BLaER1 treated with 17β-estradiol and CSF1 and Interleukin-3, amounts not matched to agents 10 nM and 100 nM (cell line): ENCODE results near the gene CWC27.

Experiments
- H3K27ac ChIP-seq, 11 experiments: shearing (Covaris generic); formaldehyde crosslinking; 2 replicates each; pipeline ENCODE4 v1.8.1; 2022
- H3K27me3 ChIP-seq, 11 experiments: shearing (Covaris generic); formaldehyde crosslinking; 2 replicates each; pipeline ENCODE4 v1.8.1; 2022
- H3K36me3 ChIP-seq, 11 experiments: shearing (Covaris generic); formaldehyde crosslinking; 2 replicates each; pipeline ENCODE4 v1.8.1; 2022
- H3K4me1 ChIP-seq, 10 experiments: shearing (Covaris generic); formaldehyde crosslinking; 2 replicates each; pipeline ENCODE4 v1.8.1; 2022
- H3K4me2 ChIP-seq, 11 experiments: shearing (Covaris generic); formaldehyde crosslinking; 2 replicates each; pipeline ENCODE4 v1.8.1; 2022
- H3K4me3 ChIP-seq, 10 experiments: shearing (Covaris generic); formaldehyde crosslinking; 2 replicates each; pipeline ENCODE4 v1.8.1; 2022
- H3K9ac ChIP-seq, 11 experiments: shearing (Covaris generic); formaldehyde crosslinking; 2 replicates each; pipeline ENCODE4 v1.8.1; 2022
- H3K9me3 ChIP-seq, 11 experiments: shearing (Covaris generic); formaldehyde crosslinking; replicated peaks in 1 of 11; 2 replicates each; pipeline ENCODE4 v1.8.1; 2022
- H4K20me1 ChIP-seq, 11 experiments: shearing (Covaris generic); formaldehyde crosslinking; 2 replicates each; pipeline ENCODE4 v1.8.1; 2022
- Cebpa-rat ChIP-seq, 11 experiments: shearing (Covaris generic); IDR thresholded peaks; 2 replicates each; pipeline ENCODE4 v1.8.1; 2022

Gene CWC27

GRCh38 chr5:64973215-64973614 is 204.5 kb downstream of the CWC27 start:
- H3K4me3 ChIP-seq, result no peak overlapping the region
- H3K9me3 ChIP-seq, result peaks cover 0 to 11% (median 6%) of the 10 kb centered on the region in 11 experiments; a peak in 4 of 22 replicates
- peaks cover 0 to 11% (median 5%) of the 10 kb centered on the region in 10 experiments; a peak in 9 of 20 replicates for H3K4me1 ChIP-seq
- H3K27me3 ChIP-seq, result no peaks in the 10 kb centered on the region
- no peak overlapping the region for H3K9ac ChIP-seq
- H3K36me3 ChIP-seq, result peaks cover 18 to 64% (median 40%) of the 10 kb centered on the region in 11 experiments; a peak in 21 of 22 replicates
- no peaks in the 10 kb centered on the region for H4K20me1 ChIP-seq
- no peak overlapping the region for H3K27ac ChIP-seq
- TF ChIP-seq Cebpa-rat (IDR thresholded peaks at IDR 0.05), result no peak
- peak overlapping the region in 3 of 11 experiments; percentile 4 to 30 (median 28); a peak in 4 of 22 replicates for H3K4me2 ChIP-seq

GRCh38 chr5:64977779-64978178 is 209.0 kb downstream of the CWC27 start:
- peaks cover 16 to 65% (median 40%) of the 10 kb centered on the region in 11 experiments; a peak in 21 of 22 replicates for H3K36me3 ChIP-seq
- H3K27me3 ChIP-seq, result no peaks in the 10 kb centered on the region
- H3K4me1 ChIP-seq, result peaks cover 0 to 14% (median 5%) of the 10 kb centered on the region in 10 experiments; a peak in 10 of 20 replicates
- no peak overlapping the region for H3K27ac ChIP-seq
- no peaks in the 10 kb centered on the region for H4K20me1 ChIP-seq
- no peak for TF ChIP-seq Cebpa-rat (IDR thresholded peaks at IDR 0.05)
- H3K9me3 ChIP-seq, result peaks cover 0 to 11% (median 6%) of the 10 kb centered on the region in 11 experiments; a peak in 4 of 22 replicates
- no peak overlapping the region for H3K9ac ChIP-seq
- no peak overlapping the region for H3K4me3 ChIP-seq
- peak overlapping the region in 2 of 11 experiments; percentile 32 to 37; a peak in 3 of 22 replicates for H3K4me2 ChIP-seq

GRCh38 chr5:64978546-64978945 is 209.8 kb downstream of the CWC27 start:
- Histone ChIP-seq H3K4me1 (peaks cover 0 to 14% (median 1%) of the 10 kb centered on the region in 10 experiments; a peak in 9 of 20 replicates), H3K4me2 (no peak overlapping the region), H4K20me1 (no peaks in the 10 kb centered on the region), H3K9ac (no peak overlapping the region), H3K27ac (no peak overlapping the region), H3K9me3 (peaks cover 0 to 9% (median 6%) of the 10 kb centered on the region in 11 experiments; a peak in 4 of 22 replicates), H3K4me3 (no peak overlapping the region), H3K36me3 (peaks cover 8 to 60% (median 34%) of the 10 kb centered on the region in 11 experiments; a peak in 21 of 22 replicates), H3K27me3 (no peaks in the 10 kb centered on the region)
- no peak for TF ChIP-seq Cebpa-rat (IDR thresholded peaks at IDR 0.05)

GRCh38 chr5:64979531-64979930 is 210.8 kb downstream of the CWC27 start:
- no peak overlapping the region for H3K9ac ChIP-seq
- H3K4me3 ChIP-seq, result no peak overlapping the region
- no peaks in the 10 kb centered on the region for H3K27me3 ChIP-seq
- no peaks in the 10 kb centered on the region for H3K9me3 ChIP-seq
- no peaks in the 10 kb centered on the region for H4K20me1 ChIP-seq
- peaks cover 0 to 14% (median 0%) of the 10 kb centered on the region in 10 experiments; a peak in 3 of 20 replicates for H3K4me1 ChIP-seq
- H3K27ac ChIP-seq, result no peak overlapping the region
- TF ChIP-seq Cebpa-rat (IDR thresholded peaks at IDR 0.05), result no peak
- peaks cover 5 to 58% (median 33%) of the 10 kb centered on the region in 11 experiments; a peak in 21 of 22 replicates for H3K36me3 ChIP-seq
- no peak overlapping the region for H3K4me2 ChIP-seq

GRCh38 chr5:64980176-64980575 is 211.4 kb downstream of the CWC27 start:
- Histone ChIP-seq H4K20me1 (no peaks in the 10 kb centered on the region), H3K4me3 (no peak overlapping the region), H3K9ac (no peak overlapping the region), H3K4me2 (no peak overlapping the region), H3K27ac (no peak overlapping the region), H3K27me3 (no peaks in the 10 kb centered on the region), H3K4me1 (peaks cover 0 to 14% (median 0%) of the 10 kb centered on the region in 10 experiments; a peak in 3 of 20 replicates), H3K36me3 (peaks cover 5 to 55% (median 33%) of the 10 kb centered on the region in 11 experiments; a peak in 21 of 22 replicates), H3K9me3 (no peaks in the 10 kb centered on the region)
- TF ChIP-seq Cebpa-rat (IDR thresholded peaks at IDR 0.05), result no peak

GRCh38 chr5:64987768-64988167 is 219.0 kb downstream of the CWC27 start:
- Histone ChIP-seq H3K36me3 (peaks cover 14 to 50% (median 36%) of the 10 kb centered on the region in 11 experiments; a peak in 20 of 22 replicates), H3K27me3 (no peaks in the 10 kb centered on the region), H3K4me1 (peaks cover 0 to 9% (median 2%) of the 10 kb centered on the region in 10 experiments; a peak in 6 of 20 replicates), H3K27ac (no peak overlapping the region), H3K4me3 (no peak overlapping the region), H4K20me1 (no peaks in the 10 kb centered on the region), H3K4me2 (no peak overlapping the region), H3K9ac (no peak overlapping the region), H3K9me3 (peaks cover 0 to 24% (median 19%) of the 10 kb centered on the region in 11 experiments; a peak in 17 of 22 replicates)
- no peak for TF ChIP-seq Cebpa-rat (IDR thresholded peaks at IDR 0.05)

- Histone ChIP-seq H3K9me3 (peaks cover 0 to 12% (median 6%) of the 10 kb centered on the region in 11 experiments; a peak in 15 of 22 replicates), H3K4me1 (peaks cover 0 to under 1% (median 0%) of the 10 kb centered on the region in 10 experiments; a peak in 1 of 20 replicates), H3K27me3 (no peaks in the 10 kb centered on the region), H3K4me2 (no peak overlapping the region), H3K27ac (no peak overlapping the region), H3K36me3 (peaks cover 0 to 18% (median 5%) of the 10 kb centered on the region in 11 experiments; a peak in 9 of 22 replicates), H3K4me3 (no peak overlapping the region), H3K9ac (no peak overlapping the region), H4K20me1 (no peaks in the 10 kb centered on the region)
- no peak for TF ChIP-seq Cebpa-rat (IDR thresholded peaks at IDR 0.05)
Observed at GRCh38 chr5:65009207-65009606, 240.5 kb downstream of the CWC27 start.

- H3K36me3 ChIP-seq, result peaks cover 0 to 12% (median 0%) of the 10 kb centered on the region in 11 experiments; a peak in 7 of 22 replicates
- no peak for TF ChIP-seq Cebpa-rat (IDR thresholded peaks at IDR 0.05)
Observed at GRCh38 chr5:65010841-65011240, 242.1 kb downstream of the CWC27 start.

GRCh38 chr5:65012301-65012892 is 243.7 kb downstream of the CWC27 start:
- Histone ChIP-seq H3K4me2 (no peak overlapping the region), H3K27ac (no peak overlapping the region)
- TF ChIP-seq Cebpa-rat (IDR thresholded peaks at IDR 0.05), result no peak

More at GRCh38 chr5:65010841-65011240, 242.1 kb downstream of the CWC27 start:
- Histone ChIP-seq H3K4me1 (no peaks in the 10 kb centered on the region), H3K9me3 (peaks cover 0 to 3% (median 0%) of the 10 kb centered on the region in 11 experiments; a peak in 2 of 22 replicates), H3K4me3 (no peak overlapping the region), H3K27me3 (no peaks in the 10 kb centered on the region), H4K20me1 (no peaks in the 10 kb centered on the region), H3K27ac (no peak overlapping the region), H3K9ac (no peak overlapping the region), H3K4me2 (no peak overlapping the region)

More at GRCh38 chr5:65012301-65012892, 243.7 kb downstream of the CWC27 start:
- Histone ChIP-seq H3K27me3 (no peaks in the 10 kb centered on the region), H3K36me3 (peaks cover 0 to 12% (median 0%) of the 10 kb centered on the region in 11 experiments; a peak in 6 of 22 replicates), H4K20me1 (no peaks in the 10 kb centered on the region), H3K4me1 (no peaks in the 10 kb centered on the region), H3K9ac (no peak overlapping the region), H3K9me3 (peaks cover 0 to 3% (median 0%) of the 10 kb centered on the region in 11 experiments; a peak in 2 of 22 replicates), H3K4me3 (no peak overlapping the region)
